ENCODE data around the gene CHP2. TPM values are rescaled to one million over a fixed set of nuclear protein-coding genes. Genes with fewer than 3 reads are reported as not detected.

Gene CHP2
- polyA plus RNA-seq, 1 donor (not counting 4 experiments of a cell fraction or from before 2014, with no cell fraction given), result 0.20 TPM

DNA sequence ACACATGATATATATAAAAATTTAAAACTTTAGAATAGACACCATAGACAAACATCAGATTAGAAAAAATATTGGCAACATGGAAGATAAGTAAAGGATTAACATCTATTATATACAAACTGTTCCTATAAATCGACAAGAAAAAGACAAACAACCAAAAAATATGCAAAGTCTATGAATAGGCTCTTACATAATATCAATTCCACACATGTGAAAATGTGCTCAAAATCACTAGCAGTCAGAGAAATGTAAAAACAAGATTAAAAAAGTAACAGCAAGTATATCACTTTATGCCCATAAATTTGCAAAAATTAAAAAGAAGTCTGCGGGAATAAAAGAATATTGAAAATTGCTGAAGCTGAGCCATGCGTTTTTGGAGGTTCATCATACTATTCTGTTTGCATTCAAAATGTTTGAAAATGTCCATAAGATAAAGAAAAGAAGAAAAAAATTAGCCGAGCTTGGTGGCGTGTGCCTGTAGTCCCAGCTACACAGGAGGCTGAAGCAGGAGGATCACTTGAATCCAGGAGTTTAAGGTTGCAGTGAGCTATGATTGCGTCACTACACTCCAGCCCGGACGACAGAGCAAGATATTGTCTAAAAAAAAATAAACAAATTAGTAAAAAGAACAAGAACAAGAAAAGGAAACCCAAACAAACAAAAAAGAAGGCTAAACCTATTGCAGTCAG, 30.6 kb upstream of the CHP2 start:
- Histone ChIP-seq H4K20me1 (ENCODE audit: control insufficient read depth, extremely low read depth, insufficient read depth, low read length) (no peaks in the 10 kb centered on the region), H3K9me1 (ENCODE audit: control insufficient read depth, extremely low read depth, insufficient read depth, low read length) (no peaks in the 10 kb centered on the region), H3K9ac (ENCODE audit: control insufficient read depth, extremely low read depth, insufficient read depth, low read length) (no peak overlapping the region), H3K4me2 (ENCODE audit: control insufficient read depth, extremely low read depth, insufficient read depth, low read depth, low read length) (no peak overlapping the region), H3K4me1 (ENCODE audit: control insufficient read depth, extremely low read depth, insufficient read depth, low read length) (no peaks in the 10 kb centered on the region), H3K4me3 (ENCODE audit: control insufficient read depth in 2 of 3, extremely low read depth in 1 of 3, insufficient read depth in 2 of 3, low read depth in 1 of 3, low read length in 3 of 3) (no peak overlapping the region), H3K79me2 (ENCODE audit: control insufficient read depth, insufficient read depth, low read length) (no peaks in the 10 kb centered on the region), H3K27ac (ENCODE audit: control insufficient read depth, insufficient read depth, low read length) (no peak overlapping the region), H3K36me3 (ENCODE audit: control insufficient read depth in 2 of 2, extremely low read depth in 1 of 2, insufficient read depth in 2 of 2, low read length in 2 of 2) (no peaks in the 10 kb centered on the region), H3K27me3 (ENCODE audit: control insufficient read depth, extremely low read depth, insufficient read depth, low read length) (no peaks in the 10 kb centered on the region), H3K9me3 (ENCODE audit: control insufficient read depth, low read depth, low read length) (no peaks in the 10 kb centered on the region), H2AFZ (ENCODE audit: control insufficient read depth, low read length) (no peak overlapping the region)
- no peak for TF ChIP-seq EZH2 (IDR thresholded peaks at IDR 0.05; ENCODE audit: low read length)
- TF ChIP-seq, protein P1, sequence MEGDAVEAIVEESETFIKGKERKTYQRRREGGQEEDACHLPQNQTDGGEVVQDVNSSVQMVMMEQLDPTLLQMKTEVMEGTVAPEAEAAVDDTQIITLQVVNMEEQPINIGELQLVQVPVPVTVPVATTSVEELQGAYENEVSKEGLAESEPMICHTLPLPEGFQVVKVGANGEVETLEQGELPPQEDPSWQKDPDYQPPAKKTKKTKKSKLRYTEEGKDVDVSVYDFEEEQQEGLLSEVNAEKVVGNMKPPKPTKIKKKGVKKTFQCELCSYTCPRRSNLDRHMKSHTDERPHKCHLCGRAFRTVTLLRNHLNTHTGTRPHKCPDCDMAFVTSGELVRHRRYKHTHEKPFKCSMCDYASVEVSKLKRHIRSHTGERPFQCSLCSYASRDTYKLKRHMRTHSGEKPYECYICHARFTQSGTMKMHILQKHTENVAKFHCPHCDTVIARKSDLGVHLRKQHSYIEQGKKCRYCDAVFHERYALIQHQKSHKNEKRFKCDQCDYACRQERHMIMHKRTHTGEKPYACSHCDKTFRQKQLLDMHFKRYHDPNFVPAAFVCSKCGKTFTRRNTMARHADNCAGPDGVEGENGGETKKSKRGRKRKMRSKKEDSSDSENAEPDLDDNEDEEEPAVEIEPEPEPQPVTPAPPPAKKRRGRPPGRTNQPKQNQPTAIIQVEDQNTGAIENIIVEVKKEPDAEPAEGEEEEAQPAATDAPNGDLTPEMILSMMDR (optimal IDR thresholded peaks at IDR 0.05 in 1 of 3, IDR thresholded peaks at IDR 0.05 in 1 of 3, conservative IDR thresholded peaks at IDR 0.05 in 1 of 3; ENCODE audit: extremely low read depth in 1 of 3, insufficient read depth in 2 of 3, low read length in 3 of 3), result no peak
- no peak for DNase-seq (ENCODE audit: low read depth, low spot score)
- FAIRE-seq, result no peak
- dilution Hi-C loops (cut with MboI; ENCODE audit: extremely low pct_ligation_motif_present, low sequenced_read_pairs), result no loop called here

DNA sequence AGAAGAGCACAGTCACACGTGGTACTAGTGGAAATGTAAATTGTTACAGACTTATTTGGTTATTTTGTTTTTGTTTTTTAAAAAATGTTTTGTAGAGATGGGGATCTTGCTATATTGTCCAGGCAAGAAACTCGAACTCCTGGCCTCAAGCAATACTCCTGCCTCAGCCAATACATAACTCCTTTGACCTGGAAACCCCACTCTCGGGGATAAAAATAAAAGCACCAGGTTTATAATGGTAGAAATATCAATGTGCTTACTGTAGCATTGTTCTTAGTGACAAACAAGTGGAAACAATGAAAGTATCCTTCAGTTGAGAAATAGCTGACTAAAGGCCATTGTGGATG, 30.1 kb upstream of the CHP2 start:
- no peaks in the 10 kb centered on the region for H3K27me3 ChIP-seq (ENCODE audit: control insufficient read depth, extremely low read depth, insufficient read depth, low read length)
- no peaks in the 10 kb centered on the region for H3K9me3 ChIP-seq (ENCODE audit: control insufficient read depth, low read depth, low read length)
- H3K27ac ChIP-seq (ENCODE audit: control insufficient read depth, insufficient read depth, low read length), result no peak overlapping the region
- no peaks in the 10 kb centered on the region for H3K79me2 ChIP-seq (ENCODE audit: control insufficient read depth, insufficient read depth, low read length)
- no peak for FAIRE-seq
- no peaks in the 10 kb centered on the region for H3K36me3 ChIP-seq (ENCODE audit: control insufficient read depth in 2 of 2, extremely low read depth in 1 of 2, insufficient read depth in 2 of 2, low read length in 2 of 2)
- H3K4me2 ChIP-seq (ENCODE audit: control insufficient read depth, extremely low read depth, insufficient read depth, low read depth, low read length), result no peak overlapping the region
- no peak overlapping the region for H3K9ac ChIP-seq (ENCODE audit: control insufficient read depth, extremely low read depth, insufficient read depth, low read length)
- H2AFZ ChIP-seq (ENCODE audit: control insufficient read depth, low read length), result no peak overlapping the region
- H3K4me3 ChIP-seq (ENCODE audit: control insufficient read depth in 2 of 3, extremely low read depth in 1 of 3, insufficient read depth in 2 of 3, low read depth in 1 of 3, low read length in 3 of 3), result no peak overlapping the region
- no peak for DNase-seq (ENCODE audit: low read depth, low spot score)
- no peaks in the 10 kb centered on the region for H3K9me1 ChIP-seq (ENCODE audit: control insufficient read depth, extremely low read depth, insufficient read depth, low read length)
- dilution Hi-C loops (cut with MboI; ENCODE audit: extremely low pct_ligation_motif_present, low sequenced_read_pairs), result no loop called here
- H4K20me1 ChIP-seq (ENCODE audit: control insufficient read depth, extremely low read depth, insufficient read depth, low read length), result no peaks in the 10 kb centered on the region
- no peak for TF ChIP-seq EZH2 (IDR thresholded peaks at IDR 0.05; ENCODE audit: low read length)
- TF ChIP-seq, protein P1 (optimal IDR thresholded peaks at IDR 0.05 in 1 of 3, IDR thresholded peaks at IDR 0.05 in 1 of 3, conservative IDR thresholded peaks at IDR 0.05 in 1 of 3; ENCODE audit: extremely low read depth in 1 of 3, insufficient read depth in 2 of 3, low read length in 3 of 3), result no peak
- no peaks in the 10 kb centered on the region for H3K4me1 ChIP-seq (ENCODE audit: control insufficient read depth, extremely low read depth, insufficient read depth, low read length)
